ENCODE measurements around the gene SLC6A13. TPM values are rescaled to one million over a fixed set of nuclear protein-coding genes. Genes with fewer than 3 reads are reported as not detected.
"Not testable (repeated sequence)": the region's sequence is repeated elsewhere in the genome, so short reads cannot be mapped to it uniquely, and the experiment has no call there.

Gene SLC6A13
- total RNA-seq, 1 donor from 2014 or later: not detected

DNA sequence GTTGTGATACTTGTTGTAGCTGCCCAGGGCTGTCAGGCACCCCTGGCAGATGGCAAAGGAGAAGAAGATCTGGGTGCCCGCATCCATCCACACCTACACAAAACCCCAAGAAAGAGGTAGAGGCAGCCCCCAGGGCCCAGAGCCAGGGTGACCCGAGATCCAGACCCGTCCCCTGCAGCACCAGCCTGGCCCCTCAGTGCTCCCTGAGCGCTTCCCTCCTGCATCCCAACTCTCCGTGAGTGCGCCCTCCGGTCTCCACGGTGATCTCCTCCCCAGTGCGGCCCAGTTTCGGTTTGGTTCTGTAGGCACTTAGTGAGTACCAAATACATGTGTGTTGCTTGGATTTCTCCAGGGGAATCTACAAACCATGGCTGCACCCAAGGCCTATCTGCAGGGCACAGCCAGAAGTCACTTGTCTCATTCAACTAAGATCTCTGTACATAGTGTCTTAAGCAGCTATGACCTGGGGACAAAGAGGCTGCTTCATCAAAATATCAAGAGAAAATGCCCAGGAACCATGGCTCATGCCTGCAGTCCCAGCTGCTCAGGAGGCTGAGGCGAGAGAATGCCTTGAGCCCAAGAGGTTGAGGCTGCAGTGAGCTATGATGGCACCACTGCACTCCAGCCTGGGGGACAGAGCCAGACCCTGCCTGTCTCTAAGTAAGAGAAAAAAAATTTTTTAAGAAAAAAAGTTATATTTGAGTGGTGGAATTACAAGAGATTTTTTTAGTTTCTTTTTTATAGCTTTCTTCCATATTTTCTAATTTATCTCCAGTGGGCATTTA lies 64.5 kb downstream of the SLC6A13 start:
- DNase-seq (ENCODE audit: low spot score): no peak

DNA sequence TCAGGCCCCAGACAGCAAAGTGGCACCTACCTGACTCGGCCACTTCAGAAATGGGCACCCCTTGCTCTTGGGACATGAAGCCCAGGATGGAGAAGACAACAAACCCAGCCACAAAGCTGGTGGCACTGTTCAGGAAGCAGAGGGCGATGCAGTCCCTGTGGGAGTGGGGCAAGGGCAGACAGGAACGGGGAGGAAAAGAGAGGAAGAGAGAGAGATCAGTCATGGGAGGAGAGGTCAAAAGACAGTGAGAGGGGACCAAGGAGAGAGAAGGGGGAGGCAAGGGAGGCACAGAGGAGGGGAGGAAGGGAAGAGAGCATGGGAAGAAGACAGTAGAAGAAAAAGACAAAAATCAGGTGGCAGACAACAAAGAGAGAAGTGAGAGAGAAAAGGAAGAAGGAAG lies 65.3 kb downstream of the SLC6A13 start:
- DNase-seq (ENCODE audit: low spot score): no peak

DNA sequence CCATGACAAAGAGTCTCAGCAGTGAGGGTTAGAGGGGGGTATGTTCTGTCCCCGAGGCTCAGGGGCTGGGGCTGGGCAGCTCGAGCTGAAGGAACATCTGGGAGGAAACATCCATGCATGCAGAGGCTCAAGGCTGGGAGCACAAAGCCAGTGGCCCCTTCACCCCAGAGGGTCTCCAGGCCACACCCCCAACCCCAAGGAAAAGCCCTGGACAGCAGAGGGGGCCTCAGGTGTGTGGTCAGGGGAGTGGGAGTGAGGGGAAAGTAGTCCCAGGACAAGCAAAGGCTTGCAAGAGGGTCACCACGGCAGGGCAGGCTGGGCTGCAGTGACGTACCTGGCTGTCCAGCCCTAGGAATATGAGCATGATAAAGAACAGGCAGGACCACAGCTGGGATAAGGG lies 66.2 kb downstream of the SLC6A13 start:
- DNase-seq (ENCODE audit: low spot score): no peak

DNA sequence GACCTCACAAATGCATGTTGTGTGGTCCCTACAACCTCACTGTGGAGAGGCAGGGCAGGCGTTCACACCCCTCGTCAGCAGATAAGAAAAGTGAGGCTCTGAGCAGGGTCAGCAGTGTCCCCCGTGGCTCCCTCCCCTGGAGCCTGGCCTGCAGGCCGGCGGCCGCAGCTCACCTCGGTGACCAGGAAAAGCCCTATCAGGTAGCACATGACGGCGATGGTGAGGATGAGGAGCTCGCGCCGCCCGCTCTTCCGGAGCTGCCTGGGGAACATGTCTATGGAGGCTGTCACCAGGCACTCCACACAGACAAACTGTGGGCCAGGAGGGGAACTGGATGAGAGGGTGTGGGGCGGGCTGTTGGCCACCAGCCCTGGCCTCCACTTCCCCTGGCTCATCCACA lies 66.7 kb downstream of the SLC6A13 start:
- DNase-seq (ENCODE audit: low spot score): no peak

DNA sequence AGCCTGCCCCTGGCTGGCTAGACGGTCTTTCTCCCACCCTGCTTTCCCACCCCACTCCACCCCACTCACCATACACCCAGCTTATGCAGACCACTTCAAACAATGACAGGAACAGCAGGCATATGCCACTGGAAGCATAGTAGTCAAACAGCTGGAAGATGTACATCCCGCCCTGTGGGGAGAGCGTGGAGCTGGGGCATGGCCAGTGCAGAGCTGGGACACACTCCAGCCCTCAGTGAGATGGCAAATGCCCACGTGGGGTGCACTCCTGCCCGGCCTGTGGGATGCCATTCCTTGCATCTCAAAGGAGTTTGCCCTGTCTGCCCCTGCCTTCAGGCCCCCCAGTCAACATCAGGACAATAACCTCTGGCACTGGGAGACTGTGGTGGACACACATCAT lies 67.5 kb downstream of the SLC6A13 start:
- no peak for DNase-seq (ENCODE audit: low spot score)

DNA sequence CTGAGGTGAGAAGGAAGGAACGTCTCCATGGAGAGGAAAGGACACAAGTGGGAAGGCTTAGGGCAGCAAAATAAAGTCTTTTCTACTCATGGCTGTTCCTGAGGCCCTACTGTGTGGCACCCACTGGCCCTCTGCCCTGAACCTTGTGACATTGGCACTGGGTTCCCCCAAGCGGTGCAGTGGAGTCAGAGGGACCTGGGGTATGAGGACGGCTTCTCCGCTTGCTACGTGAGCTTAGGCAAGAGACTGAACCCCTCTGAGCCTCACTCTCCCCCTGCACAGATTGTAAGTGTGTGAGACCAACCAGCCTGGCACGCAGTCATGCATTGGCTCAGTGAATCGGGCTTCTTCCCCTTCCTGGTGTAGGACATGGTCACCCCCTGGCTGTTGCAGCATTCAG lies 68.4 kb downstream of the SLC6A13 start:
- DNase-seq (ENCODE audit: low spot score): no peak

DNA sequence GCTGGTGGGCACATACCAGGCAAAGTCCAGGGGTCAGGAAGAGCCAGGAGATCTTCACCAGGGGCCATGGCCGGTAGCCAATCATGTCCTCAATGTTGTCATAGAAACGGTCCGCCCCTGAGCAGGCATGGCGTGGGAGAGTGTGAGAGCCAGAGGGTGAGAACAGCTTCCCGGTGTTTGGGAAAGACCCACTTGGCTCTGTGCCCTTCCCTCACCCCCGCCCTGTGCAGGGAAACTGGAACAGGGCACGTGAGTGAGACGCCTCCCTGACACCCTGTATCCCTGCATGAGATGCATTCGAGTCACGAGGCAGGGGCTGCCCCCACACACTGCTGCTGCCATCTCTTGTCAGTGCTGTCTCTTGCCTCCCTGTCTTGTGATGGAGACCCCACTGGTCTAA lies 69.4 kb downstream of the SLC6A13 start:
- DNase-seq (ENCODE audit: low spot score): no peak

DNA sequence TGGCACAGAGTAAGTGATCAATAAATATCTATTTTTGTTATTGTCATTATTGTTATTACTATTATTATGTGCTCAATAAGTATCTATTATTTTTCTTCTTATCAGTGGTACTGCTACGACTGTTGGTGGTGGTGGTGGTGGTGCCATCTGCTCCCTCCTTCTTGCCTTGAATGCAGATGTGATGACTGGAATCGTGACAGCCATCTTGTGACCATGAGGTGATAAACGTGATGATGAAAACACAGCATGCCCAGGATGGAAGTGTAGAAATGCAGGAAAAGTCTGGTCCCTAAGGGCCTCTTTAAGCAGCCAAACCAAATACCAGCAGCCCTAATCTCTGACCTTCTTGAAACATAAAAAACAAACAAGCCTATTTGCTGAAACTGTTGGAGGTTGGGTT lies 71.1 kb downstream of the SLC6A13 start:
- no peak for DNase-seq (ENCODE audit: low spot score)

DNA sequence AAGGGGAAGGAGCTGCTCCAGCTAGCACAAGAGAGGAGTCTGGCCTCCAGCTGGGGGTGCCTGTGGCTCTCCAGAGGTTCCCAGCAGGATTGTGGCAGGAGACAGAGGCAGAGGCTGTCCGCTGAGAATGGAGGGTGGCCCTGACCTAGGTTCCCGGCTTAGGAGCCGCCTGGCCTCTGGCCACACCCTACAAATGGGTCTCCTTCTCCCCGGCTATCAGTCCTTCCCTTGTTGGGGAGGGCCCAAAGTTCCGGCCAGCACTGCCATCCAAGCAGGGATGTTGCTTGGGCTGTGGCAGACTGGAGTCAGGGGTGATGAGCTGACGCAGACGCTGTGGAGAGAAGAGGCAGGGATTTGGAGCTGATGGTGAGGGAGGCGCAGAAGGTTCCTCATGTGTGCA lies 71.8 kb downstream of the SLC6A13 start:
- no peak for DNase-seq (ENCODE audit: low spot score)

DNA sequence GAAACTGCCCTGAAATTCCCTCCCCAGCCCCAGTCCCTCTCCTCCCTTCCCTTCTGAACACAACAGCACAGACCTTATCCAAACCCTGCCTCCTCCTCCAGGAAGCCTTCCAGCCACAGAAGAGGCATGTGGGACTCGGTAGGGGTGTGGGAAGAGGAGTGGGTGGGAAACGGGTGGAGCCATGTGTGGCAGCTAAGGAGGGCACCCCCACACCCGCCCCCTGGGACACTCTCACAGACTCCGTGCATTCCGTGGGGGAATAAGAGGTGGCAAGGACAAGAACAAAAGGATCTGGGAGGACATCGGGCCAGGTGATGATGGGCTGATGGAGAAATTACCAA lies 73.0 kb downstream of the SLC6A13 start:
- DNase-seq (ENCODE audit: low spot score): no peak

DNA sequence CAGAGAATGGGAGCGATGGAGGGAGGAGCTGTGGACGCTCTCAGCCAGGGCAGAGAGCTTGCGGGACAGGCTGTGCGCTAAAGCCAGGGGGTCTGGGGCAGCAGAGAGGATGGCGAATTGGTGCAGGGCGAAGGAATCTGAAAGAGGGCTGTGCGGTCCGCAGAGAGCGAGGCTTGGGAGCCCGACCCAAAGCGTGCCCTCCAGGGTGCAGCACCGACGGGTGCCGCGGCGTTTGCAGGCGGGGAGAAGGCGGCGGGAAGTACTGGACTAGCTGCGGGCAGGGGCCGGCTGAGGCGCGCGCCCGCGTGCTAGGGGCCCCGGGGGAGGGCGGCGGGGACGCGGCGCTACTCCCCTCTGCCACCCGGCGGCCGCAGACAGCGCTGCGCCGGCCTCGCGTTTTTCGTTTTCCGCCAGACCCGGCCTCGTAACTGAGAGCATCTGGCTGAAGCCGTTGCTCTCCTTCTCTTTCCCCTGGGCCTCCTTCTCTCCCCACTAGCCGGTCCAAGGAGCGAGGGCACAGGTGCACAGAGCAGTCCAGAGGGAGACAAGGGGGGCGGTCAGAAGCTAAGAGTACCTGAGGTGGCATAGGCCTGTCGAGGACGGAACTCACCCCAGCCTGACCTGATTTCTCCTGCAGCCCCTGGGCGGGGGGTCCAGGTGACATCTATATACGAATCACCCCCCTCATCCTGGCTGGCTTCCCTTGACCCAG lies 73.6 kb downstream of the SLC6A13 start:
- no peak for DNase-seq (ENCODE audit: low spot score)

DNA sequence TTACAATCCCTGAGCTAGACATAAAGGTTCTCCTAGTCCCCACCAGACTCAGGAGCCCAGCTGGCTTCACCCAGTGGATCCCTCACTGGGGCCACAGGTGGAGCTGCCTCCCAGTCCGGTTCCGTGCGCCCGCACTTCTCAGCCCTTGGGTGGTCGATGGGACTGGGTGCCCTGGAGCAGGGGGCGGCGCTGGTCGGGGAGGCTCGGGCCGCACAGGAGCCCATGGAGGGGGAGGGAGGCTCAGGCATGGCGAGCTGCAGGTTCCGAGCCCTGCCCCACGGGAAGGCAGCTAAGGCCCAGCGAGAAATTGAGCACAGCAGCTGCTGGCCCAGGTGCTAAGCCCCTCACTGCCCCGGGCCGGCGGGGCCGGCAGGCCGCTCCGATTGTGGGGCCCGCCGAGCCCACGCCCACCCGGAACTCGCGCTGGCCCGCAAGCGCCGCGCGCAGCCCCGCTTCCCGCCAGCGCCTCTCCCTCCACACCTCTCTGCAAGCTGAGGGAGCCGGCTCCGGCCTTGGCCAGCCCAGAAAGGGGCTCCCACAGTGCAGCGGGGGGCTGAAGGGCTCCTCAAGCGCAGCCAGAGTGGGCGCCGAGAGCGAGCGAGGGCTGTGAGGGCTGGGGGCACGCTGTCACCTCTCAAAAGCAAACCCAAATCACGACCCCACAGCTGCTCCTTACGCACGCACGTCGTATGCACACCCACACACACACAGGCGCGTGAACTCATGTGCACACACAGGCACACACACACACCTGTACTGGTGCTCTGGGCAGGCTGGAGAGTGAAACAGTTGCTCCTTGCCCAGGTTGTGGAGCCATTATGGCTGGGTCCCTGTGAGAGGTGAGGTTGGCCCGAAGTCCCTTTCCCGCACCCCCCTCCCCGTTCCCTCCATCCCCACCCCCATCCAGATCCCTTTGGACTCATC lies 74.4 kb downstream of the SLC6A13 start:
- not testable (repeated sequence) for DNase-seq (ENCODE audit: low spot score)

DNA sequence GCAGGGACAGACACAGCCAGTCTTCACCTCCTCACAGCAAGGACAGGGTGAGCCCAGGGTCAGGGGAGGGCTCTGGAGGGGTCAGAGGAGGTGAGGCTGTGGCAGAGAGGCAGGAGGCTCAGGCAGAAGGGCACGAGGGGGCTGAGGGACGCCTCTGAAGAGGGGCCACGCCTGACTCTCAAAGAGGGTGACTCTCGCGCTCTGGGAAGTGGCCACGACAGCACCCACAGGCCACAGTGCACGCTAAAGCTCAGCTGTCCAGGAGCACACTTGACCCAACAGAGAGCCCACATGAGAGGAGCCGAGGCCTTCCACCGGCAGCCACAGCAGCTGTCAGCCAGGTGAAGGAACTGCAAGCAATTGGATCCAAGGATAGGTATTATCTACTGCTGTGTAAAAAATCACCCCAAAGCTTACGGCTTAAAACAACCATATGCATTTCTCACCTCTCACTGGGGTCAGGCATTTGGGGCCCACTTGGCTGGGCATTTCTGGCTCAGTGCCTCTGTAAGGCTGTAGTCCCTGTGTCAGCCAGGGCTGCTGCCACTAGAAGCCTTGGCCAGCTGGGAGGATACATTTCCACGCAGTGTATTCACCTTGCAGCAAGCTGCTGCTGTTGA lies 76.5 kb downstream of the SLC6A13 start:
- DNase-seq (ENCODE audit: low spot score): no peak

DNA sequence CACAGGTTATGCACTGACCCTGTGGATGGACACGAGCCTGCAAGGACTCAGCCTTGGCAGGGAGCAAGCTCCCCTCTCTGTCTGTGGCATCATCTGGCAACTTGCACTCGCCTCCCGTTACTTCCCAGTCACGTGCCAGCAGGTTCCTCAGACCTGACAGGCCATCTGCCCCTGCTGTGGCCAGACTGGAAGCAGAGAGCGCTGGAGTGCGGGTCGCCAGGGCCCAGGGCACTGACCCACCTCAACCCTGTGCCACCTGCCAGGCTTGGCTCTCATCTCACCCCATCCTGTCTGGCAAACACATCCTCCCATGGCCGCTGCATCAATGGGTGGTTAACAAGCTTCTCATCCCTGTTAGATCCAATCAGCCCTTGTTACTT lies 77.1 kb downstream of the SLC6A13 start:
- no peak for DNase-seq (ENCODE audit: low spot score)

DNA sequence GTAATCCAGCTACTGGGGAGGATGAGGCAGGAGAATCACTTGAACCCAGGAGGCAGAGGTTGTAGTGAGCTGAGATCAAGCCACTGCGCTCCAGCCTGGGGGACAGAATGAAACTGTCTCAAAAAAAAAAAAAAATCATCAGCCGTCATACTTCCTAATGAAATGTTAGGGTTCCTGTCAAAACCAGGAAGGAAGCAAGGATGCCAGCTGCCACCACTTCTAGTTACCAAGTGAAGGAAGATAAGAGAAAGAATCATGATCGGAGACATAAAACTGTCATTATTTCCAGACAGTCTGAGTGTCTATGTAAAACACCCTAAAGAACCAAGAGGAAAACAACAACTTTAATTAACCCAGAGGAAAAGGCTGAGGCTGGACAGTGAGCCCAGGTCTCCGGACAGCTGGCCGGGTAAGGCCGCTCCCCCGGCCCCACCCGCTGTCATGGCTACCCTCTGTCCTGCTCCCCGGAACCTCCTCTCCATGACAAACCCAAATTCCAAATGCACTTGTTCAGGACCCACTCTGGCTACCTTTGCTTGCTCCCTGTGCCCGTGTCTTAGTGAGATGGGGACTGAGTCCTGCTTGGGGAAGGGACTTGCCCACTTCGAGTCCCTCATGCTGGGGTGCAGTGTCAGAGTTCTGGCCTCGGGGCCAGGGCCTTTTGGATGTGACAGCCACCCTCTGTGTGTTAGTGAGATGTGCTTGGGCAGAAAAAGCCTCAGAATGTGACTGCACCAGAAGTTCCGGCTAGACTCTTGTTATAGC lies 77.6 kb downstream of the SLC6A13 start:
- no peak for DNase-seq (ENCODE audit: low spot score)

DNA sequence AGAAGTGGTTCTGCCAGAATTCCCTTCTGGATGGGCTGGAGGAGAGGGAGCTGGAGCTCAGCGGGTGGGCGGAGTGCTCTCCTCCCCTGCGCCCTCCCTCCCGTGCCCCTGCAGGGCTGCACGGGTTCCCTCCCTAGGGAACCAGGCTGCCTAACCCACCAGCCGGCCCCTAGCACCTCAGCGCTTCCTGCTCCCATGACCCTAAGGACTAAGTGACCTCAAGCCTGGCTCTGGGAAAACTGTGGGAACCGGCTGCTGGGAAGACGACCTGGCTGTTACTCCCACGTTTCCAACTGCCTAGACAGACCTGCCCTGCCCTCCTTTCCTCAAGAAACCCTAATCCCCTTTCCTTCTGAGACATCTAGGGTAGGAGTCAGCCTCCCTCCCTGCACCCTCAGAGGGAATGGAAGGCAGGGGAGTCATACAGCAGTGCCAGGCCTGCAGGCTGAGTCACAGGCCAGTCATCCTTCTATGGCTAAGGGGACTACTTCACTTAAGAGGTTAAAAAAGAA lies 80.2 kb downstream of the SLC6A13 start:
- no peak for DNase-seq (ENCODE audit: low spot score)

DNA sequence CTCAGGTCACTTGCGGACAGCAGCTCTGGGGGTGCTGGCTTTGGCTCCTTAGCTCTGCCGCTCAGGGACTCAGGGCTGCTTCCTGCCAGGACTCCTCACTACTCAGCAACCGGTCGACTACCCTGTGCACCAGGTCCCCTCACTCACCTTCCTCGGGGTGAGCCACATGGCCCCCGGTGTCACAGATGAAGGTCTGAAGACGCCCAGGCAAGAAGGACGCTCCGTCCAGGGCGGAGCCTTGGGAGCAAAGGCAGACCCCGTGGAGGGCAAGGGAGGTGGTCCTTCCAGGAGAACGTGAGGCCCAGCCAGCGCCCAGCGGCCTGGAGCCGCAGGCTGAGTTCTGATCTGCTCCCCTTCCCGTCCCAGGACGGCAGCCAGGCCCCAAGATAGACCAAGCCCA lies 80.7 kb downstream of the SLC6A13 start:
- DNase-seq (ENCODE audit: low spot score): no peak

DNA sequence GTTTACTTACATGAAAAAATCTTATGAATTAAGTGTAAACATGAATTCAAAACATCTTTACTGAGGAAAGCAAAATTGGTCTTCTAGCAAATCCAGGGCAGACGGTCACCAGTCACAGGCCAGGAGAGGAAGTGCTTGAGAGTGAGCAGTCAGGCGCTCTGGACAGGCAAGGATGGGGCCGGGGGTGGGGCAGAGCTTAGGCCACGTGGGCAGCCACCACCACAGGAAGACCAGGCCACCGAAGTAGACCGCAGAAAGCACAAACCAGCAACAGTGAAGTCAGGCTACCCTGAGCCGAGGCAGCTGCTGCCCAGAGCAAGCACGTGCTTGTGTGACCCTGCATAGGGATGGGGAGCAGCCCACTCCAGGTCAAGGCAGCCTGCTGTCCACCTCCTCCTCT lies 82.2 kb downstream of the SLC6A13 start:
- DNase-seq (ENCODE audit: low spot score): no peak

DNA sequence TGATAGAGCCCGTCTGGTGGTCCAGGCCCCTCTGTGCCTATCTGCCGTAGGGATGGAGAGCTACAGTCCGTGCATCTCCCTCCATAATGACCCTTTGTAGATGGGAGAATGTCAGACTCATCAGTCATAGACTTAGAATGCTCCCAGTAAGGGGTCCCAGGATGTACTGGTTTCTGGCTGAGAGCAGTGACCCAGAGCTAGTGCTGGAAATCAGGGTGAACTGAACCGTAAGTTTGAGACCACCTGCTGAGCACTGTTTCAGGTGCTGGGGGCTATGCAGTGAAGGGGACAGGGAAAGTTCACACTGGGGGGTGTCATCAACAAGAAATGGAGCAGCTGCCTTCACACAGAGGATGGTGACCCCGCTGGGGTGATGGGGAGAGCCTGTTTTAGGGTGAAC lies 82.8 kb downstream of the SLC6A13 start:
- no peak for DNase-seq (ENCODE audit: low spot score)

DNA sequence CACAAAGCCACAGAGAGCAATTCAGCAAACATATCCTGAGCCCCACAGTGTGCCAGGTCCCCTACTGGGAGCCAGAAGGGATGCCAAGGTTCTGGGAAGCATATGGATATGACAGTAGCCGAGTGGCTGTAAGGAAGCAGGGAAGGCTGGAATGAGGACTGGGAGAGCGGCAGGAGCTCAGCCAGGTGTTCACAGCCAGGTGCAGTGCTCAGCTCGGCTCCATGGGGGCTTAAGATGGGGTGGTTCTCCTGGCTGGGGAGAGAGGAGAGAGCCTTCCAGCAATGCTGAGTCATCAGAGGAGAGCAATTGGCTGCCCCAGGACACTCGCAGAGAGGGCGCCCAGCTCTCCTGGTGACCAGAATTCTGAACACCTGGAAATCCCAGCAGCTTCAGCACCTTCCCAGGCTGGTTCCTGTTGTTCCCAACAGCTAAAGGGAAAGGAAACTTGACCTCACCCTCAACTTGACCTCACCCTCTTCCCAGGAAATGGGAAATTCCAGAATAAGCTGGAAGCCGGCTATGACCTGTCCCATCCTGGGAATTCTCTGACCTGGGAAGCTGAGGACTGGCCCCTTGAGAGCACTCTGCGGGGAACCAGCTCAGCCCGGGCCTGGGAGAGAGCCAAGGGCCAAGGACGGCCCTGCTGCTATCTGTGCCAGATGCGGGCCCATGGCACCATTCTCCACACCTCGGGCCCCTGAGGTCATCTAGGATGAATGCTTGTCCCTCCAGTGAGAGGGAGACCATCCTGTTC lies 83.3 kb downstream of the SLC6A13 start:
- no peak for DNase-seq (ENCODE audit: low spot score)

DNA sequence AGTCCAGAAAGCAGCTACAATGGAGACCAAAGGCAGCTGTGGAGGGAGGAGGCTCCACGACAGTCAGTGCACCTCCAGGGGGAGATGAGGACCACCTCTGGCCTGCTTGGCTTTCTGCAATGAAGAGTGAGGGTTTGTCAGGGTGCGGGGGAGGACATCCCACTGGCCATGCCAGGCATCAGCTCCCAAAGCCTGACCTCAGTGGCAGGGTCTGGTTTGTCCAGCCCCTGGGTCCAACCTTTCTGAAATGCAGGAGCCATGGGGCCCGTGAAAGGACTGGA lies 83.9 kb downstream of the SLC6A13 start:
- DNase-seq (ENCODE audit: low spot score): no peak
